ENCODE data around the gene SH2B2.

The SH2B2 gene

DNA sequence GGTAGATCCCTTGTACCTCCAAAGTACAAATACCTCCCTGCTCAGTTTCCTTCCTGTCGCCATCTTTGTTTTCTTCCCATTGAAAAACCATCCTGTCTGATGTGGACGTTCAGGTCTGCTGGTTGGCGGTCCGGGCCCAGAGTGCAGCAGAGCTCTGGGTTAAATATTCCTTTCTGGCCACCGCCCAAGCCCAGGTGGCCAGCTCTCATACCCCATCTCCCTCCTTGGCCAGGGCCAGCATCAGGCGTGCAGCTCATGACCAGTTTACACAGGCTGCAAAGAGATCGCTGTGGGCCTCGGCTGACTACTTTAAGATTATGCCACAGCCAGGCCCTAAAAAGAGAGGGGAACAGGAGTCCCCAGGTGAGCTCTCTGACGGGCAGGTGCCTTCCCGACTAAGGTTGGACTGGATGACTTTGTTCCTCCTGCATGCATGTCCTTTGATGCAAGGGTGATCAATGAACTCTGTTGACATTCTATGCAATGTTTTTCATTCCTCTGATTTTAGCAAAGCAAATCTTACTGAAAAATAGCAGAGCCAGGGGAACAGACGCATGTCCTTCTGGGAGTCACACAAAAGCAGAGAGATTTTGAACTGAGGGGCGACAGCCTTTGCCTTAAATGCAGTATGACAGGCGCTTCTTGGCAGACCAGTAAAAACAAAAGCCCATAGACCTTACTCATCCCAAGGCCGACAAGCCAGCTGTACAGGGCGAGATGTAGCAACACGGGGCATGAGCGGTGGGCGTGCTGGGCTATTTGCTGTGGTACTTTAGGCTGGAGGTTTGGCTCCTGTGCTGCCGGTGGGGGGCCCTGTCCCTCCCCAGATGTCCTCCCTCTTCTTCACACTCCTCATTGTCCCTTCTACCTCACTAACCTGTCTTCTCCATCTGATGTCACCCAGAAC lies 33.3 kb upstream of the SH2B2 start:
- TF ChIP-seq, protein P1, sequence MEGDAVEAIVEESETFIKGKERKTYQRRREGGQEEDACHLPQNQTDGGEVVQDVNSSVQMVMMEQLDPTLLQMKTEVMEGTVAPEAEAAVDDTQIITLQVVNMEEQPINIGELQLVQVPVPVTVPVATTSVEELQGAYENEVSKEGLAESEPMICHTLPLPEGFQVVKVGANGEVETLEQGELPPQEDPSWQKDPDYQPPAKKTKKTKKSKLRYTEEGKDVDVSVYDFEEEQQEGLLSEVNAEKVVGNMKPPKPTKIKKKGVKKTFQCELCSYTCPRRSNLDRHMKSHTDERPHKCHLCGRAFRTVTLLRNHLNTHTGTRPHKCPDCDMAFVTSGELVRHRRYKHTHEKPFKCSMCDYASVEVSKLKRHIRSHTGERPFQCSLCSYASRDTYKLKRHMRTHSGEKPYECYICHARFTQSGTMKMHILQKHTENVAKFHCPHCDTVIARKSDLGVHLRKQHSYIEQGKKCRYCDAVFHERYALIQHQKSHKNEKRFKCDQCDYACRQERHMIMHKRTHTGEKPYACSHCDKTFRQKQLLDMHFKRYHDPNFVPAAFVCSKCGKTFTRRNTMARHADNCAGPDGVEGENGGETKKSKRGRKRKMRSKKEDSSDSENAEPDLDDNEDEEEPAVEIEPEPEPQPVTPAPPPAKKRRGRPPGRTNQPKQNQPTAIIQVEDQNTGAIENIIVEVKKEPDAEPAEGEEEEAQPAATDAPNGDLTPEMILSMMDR (IDR thresholded peaks at IDR 0.05), result no peak
- Histone ChIP-seq H3K27ac (no peak overlapping the region), H3K4me3 (ENCODE audit: low read depth, low read length) (no peak overlapping the region), H2AFZ (no peak overlapping the region), H3K27me3 (ENCODE audit: control insufficient read depth, insufficient read depth, low read length) (no peaks in the 10 kb centered on the region), H3K4me2 (ENCODE audit: low read length) (no peak overlapping the region), H3K36me3 (ENCODE audit: control insufficient read depth, insufficient read depth, low read length) (no peaks in the 10 kb centered on the region), H3K9me3 (ENCODE audit: control insufficient read depth, low read length) (no peaks in the 10 kb centered on the region), H3K79me2 (no peaks in the 10 kb centered on the region), H3K9ac (no peak overlapping the region), H3K4me1 (no peaks in the 10 kb centered on the region)

DNA sequence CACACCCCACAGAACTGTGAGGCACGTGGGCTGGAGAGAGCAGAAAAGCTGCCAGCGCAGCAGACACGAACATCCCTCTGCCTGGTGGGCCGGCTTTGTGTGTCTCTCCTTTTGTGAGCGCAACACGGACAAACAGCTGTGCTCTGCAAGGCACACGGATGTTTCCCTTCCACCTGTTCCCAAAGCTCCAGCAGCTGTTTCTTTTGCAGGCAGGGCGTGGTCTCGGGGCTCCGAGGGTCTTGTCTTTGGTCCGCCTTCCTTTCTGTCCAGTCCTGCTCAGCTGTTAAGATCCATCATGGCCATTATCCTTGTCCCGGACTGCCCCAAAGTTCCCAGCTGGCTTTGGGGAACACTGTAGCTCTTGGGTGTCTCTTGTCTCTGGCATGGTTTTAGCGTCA lies 32.7 kb upstream of the SH2B2 start:
- Histone ChIP-seq H3K9ac (no peak overlapping the region), H3K9me3 (ENCODE audit: control insufficient read depth, low read length) (no peaks in the 10 kb centered on the region), H3K27me3 (ENCODE audit: control insufficient read depth, insufficient read depth, low read length) (no peaks in the 10 kb centered on the region), H2AFZ (no peak overlapping the region), H3K4me3 (ENCODE audit: low read depth, low read length) (no peak overlapping the region), H3K27ac (no peak overlapping the region), H3K36me3 (ENCODE audit: control insufficient read depth, insufficient read depth, low read length) (no peaks in the 10 kb centered on the region), H3K79me2 (no peaks in the 10 kb centered on the region), H3K4me2 (ENCODE audit: low read length) (no peak overlapping the region), H3K4me1 (no peaks in the 10 kb centered on the region)
- TF ChIP-seq, protein P1 (IDR thresholded peaks at IDR 0.05), result no peak

DNA sequence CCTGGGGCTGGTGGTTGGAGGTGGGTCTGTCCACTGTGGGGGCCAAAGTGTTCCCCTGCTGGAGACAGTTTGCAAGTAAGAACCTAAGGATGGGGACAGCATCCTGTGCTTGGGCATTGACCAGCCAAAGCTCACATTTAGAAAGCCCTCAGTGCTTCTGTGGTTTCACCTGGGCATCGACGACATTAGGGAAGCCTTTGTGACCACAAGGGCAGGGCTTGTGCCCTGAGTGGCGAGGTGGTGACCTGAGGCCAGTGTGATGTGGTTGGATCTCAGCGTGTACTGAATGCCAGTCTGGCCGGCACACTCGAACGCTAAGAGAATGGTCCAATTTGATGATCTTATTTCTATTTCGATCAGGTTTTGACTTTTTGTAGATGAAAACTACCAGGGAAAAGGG lies 32.1 kb upstream of the SH2B2 start:
- Histone ChIP-seq H3K79me2 (no peaks in the 10 kb centered on the region), H3K4me2 (ENCODE audit: low read length) (no peak overlapping the region), H2AFZ (no peak overlapping the region), H3K27ac (no peak overlapping the region), H3K9me3 (ENCODE audit: control insufficient read depth, low read length) (no peaks in the 10 kb centered on the region), H3K9ac (no peak overlapping the region), H3K36me3 (ENCODE audit: control insufficient read depth, insufficient read depth, low read length) (no peaks in the 10 kb centered on the region), H3K4me1 (no peaks in the 10 kb centered on the region), H3K4me3 (ENCODE audit: low read depth, low read length) (no peak overlapping the region), H3K27me3 (ENCODE audit: control insufficient read depth, insufficient read depth, low read length) (no peaks in the 10 kb centered on the region)
- TF ChIP-seq, protein P1 (IDR thresholded peaks at IDR 0.05), result no peak

DNA sequence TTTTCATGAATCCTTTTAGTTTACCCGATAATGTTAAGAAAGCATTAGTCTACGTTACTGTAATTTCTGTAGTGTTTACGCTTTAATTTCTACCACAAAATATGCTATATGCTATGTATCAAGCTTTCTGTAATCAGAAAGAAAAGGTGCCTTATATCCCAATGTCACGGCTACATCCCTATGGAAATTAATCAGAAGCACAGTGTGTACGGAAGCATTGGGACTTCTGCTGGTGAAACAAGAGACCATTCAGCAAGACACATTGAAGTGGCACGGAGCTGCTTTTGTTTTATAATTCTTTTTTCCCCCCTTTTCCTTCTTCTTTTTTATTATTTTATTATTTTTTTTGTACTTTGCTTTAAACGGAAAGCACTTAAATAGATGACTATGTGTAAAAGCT lies 31.2 kb upstream of the SH2B2 start:
- H3K79me2 ChIP-seq, result no peaks in the 10 kb centered on the region
- H3K9ac ChIP-seq, result no peak overlapping the region
- H3K4me3 ChIP-seq (ENCODE audit: low read depth, low read length), result no peak overlapping the region
- H3K4me2 ChIP-seq (ENCODE audit: low read length), result no peak overlapping the region
- H2AFZ ChIP-seq, result no peak overlapping the region
- no peaks in the 10 kb centered on the region for H3K9me3 ChIP-seq (ENCODE audit: control insufficient read depth, low read length)
- no peaks in the 10 kb centered on the region for H3K36me3 ChIP-seq (ENCODE audit: control insufficient read depth, insufficient read depth, low read length)
- H3K27me3 ChIP-seq (ENCODE audit: control insufficient read depth, insufficient read depth, low read length), result no peaks in the 10 kb centered on the region
- H3K27ac ChIP-seq, result no peak overlapping the region
- no peaks in the 10 kb centered on the region for H3K4me1 ChIP-seq
- TF ChIP-seq, protein P1 (IDR thresholded peaks at IDR 0.05), result no peak

DNA sequence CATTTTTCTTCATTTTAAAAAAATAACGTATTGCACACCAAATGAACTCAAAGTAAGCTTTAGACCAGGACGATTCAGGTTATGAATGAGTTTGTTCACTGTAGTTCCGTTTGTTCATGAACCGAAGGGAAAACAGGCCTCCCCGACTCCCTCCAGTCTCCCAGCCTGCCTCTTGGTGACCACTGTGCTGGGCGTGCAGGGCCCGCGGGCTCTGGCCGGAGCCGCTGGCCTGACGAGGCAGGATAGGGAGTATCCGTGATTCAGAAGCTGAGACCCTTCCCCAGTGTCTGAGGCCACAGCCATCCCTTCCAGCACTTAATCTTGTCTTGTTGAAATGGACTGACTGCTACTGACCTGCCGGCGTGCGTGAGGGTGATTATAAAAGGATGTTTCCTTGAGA lies 30.8 kb upstream of the SH2B2 start:
- Histone ChIP-seq H3K4me3 (ENCODE audit: low read depth, low read length) (no peak overlapping the region), H3K36me3 (ENCODE audit: control insufficient read depth, insufficient read depth, low read length) (no peaks in the 10 kb centered on the region)
- TF ChIP-seq, protein P1 (IDR thresholded peaks at IDR 0.05), result no peak

More for the DNA sequence above, 30.8 kb upstream of the SH2B2 start:
- no peaks in the 10 kb centered on the region for H3K27me3 ChIP-seq (ENCODE audit: control insufficient read depth, insufficient read depth, low read length)
- no peaks in the 10 kb centered on the region for H3K9me3 ChIP-seq (ENCODE audit: control insufficient read depth, low read length)
- H2AFZ ChIP-seq, result no peak overlapping the region
- H3K9ac ChIP-seq, result no peak overlapping the region
- H3K79me2 ChIP-seq, result no peaks in the 10 kb centered on the region
- H3K4me2 ChIP-seq (ENCODE audit: low read length), result no peak overlapping the region
- no peaks in the 10 kb centered on the region for H3K4me1 ChIP-seq
- H3K27ac ChIP-seq, result no peak overlapping the region

Measured in parathyroid adenoma (tissue), 2 donors.